Bone marrow (tissue), 2 donors: ENCODE measurements around the gene CCDC106.
A peak's percentile ranks its signal among the peaks of the same experiment; 100 is the strongest.

Experiments used
- DNase-seq, 2 donors: peaks; one replicate each; lab custom pipeline; 2025; lab: John Stamatoyannopoulos, UW

Gene CCDC106

DNA sequence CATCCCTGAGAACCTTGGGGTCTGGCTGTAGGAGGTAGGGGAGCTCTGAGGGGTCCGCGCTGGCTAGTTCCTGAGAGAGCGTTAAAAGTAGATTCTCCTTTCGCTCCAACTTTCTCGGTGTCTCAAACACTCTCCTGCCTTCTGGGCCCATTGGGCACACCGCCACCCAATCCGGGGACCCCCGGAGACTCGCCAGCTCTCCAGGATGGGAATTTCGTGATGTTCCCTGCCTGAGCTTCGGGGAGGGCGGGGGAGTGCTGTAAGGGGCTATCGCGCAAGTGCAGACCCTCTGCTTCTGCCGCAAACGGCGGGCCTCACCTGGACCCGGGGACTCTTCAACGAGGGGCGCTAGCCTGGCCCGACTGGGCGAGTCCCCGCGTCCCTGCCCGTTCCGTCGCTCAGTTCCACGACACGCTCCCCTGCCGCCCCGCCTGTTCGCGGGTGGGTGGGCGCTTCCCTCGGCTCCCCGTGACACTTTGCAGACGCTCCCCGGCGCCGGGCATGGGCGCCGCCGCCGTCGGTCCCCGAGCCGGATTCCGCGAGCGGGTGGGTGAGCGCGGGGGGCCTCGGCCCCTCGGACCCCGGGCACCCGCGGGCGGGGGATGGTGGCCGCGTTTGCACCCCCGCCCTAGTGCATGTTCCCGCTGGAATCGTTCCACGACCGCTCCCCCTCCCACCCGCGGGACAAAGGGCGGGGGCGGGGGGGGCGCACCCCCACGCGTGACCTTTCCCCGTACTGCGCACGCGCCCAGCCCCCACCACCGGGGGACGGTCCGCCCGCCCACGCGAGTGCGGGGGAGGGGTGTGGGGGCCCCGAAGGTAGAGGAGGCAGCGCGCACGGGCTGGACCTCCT is at the start of gene CCDC106:
Gene CCDC106, plus strand, starts transcription at position 481 of the 853 bp plus-strand sequence. CDS start 835 bp downstream, outside the sequence.
- peak in 1 of 2 donors; percentile 64 for DNase-seq

DNA sequence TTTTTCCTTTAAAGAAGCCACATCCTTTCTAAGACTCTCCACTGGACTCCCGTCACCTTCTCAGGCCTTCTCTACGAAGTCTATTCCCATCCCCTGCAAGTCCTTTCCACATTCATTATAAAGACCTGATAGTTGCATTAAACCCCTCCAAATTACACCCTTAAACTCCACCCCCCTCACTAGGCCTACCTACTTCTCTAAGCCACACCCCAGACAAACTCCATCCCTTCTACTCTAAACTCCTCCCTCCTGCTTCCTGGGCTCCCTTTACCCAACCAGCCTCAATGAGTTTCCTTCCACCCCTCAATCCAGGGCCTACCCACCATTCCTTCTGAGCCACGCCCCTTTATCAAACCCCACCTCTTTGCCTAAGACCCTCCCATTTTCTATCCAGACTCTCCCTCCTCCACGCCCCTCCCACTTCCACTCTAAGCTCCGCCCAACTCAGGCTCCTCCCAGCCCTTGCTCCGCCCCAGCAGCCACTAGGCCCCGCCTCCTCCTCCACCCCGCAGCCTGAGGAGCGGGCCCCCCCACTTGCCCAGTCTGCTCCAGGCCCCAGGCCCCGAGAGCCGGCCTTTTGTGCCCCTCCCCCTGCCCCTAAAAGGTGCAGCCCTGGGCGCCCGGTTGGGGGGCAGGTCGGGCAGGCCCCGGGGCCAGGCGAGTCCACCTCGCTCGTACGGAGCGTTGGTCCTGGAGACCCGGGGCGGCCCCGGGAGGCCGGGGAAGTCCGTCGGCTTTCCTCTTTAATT is 49.1 kb upstream of the CCDC106 start:
- peak; percentile 94 to 99 for DNase-seq

DNA sequence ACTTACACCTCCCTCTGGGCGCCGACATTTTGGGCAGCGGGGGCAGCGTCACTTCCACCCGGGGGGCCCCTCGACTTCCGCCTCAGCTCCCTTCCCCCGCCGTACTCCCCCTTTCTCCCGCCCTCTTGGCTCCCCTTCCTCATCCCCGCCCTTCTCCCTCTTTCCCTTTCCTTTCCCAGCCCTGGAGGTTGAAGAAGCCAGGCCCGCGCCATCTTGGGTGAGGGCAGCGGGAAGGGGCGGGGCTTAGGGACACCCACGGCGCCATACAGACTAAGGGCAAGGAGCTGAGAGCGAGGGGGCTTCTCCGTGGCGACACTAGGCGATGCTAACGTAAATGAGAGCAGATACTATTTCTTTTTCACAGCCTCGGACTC is 48.6 kb upstream of the CCDC106 start, which contains the start of gene FIZ1:
Gene FIZ1, minus strand, starts transcription at position 50 of the 374 bp plus-strand sequence. CDS start 1,652 bp downstream, outside the sequence.
- DNase-seq = peak; percentile 97 to 100

DNA sequence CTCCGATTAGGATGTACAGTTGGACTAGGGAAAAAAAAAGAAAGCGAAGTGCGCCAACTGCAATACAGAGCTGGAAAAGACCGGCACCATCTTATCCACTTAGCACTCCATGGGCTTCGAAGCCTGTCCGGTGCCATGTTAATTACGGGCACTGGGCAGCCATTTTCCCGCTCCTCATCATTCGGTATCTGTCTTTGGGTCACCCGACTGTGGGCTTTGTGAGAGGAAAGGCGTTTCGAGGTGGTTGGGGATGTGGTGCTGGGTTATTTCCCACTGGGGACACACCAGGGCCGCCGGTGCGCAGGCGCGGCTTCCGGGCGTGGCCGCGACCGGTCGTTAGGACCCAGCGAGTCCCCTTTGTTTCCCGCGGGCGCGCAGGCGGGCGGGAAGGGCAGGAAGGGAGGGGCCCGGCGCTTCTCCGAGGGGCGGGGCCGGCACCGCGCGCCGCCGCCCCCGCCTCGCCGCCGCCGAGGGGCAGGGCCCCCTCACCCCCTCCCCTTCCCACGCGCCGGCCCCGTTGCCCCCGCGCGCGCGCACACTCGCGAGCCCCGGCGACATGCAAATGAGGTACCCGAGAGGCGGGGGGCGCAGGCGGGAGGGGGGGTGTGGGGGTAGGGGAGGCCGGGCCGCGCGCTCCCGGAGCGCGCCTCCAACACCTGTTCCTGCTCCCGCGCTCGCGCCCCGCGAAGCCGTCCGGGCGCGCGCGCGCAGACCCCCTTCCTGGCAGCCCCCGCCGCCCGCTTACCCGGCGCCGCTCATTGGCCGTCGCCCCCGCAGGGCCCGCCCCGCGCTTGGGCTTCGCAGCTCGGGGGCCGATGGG is 48.0 kb upstream of the CCDC106 start, which contains the start of gene ZNF524:
Gene ZNF524, plus strand, starts transcription at position 447 of the 820 bp plus-strand sequence. CDS start 1,825 bp downstream, outside the sequence.
- peak; percentile 95 to 96 for DNase-seq

DNA sequence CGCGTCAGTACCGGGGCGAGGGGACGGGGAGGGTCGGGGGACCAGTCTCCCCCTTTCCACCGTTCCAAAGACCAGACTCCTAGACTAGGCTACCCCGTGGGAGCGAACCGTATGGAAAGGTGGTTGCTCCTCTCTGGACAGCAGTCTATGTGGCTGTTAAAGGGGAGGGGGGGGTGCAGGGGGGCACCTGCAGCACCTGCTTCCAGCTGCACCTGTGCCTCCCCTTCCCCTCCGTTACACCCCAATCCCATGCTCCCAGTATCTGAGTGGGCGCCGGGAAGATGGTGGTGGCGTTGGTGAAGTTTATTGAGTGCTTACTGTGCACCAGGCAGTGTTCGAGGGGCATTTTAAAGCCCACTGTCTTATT is 47.4 kb upstream of the CCDC106 start:
- no peak for DNase-seq

DNA sequence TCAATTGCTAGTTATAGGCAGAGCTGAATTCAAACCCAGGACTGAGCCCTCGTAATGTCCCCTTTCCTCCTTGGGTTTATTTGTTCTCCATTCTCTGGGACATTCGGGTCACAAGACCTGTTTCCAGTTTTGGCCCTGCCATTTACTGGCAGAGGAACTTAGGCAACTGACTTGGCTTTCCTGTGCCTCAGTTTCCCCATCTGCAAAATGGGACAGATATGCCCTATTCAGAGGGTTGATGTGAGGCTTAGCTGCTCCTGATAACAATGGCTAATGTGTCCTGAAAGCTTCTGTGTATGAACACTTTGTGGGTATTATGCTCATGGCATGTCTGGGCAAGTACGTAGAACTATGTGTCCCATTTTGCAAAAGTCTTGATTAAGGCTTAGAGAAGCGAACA is 46.9 kb upstream of the CCDC106 start:
- DNase-seq = no peak

DNA sequence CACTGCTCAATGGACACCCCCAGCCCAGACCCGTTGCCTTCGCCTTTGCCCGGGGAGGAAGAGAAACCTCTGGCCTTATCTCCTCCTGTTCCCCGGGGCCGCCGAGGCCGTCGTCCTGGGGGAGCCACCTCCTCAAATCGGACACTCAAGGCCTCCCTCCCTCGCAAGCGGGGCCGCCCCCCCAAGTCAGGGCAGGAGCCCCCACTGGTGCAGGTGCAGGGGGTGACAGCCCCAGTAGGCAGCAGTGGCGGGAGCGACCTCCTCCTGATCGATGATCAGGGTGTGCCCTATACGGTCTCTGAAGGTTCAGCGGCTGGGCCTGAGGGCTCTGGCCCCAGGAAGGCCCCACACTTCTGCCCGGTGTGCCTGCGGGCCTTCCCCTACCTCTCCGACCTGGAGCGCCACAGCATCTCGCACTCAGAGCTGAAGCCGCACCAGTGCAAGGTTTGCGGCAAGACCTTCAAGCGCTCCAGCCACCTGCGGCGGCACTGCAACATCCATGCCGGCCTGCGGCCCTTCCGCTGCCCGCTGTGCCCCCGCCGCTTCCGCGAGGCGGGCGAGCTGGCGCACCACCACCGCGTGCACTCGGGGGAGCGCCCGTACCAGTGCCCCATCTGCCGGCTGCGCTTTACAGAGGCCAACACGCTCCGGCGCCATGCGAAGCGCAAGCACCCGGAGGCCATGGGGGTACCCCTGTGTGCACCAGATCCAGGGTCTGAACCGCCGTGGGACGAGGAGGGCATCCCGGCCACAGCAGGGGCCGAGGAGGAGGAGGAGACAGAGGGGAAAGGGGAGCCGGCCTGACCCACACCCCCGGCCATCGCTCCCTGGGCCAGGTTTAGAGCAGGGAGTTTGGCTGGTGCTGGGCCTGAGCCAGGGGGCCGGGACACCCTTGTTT is 45.7 kb upstream of the CCDC106 start:
- no peak for DNase-seq

DNA sequence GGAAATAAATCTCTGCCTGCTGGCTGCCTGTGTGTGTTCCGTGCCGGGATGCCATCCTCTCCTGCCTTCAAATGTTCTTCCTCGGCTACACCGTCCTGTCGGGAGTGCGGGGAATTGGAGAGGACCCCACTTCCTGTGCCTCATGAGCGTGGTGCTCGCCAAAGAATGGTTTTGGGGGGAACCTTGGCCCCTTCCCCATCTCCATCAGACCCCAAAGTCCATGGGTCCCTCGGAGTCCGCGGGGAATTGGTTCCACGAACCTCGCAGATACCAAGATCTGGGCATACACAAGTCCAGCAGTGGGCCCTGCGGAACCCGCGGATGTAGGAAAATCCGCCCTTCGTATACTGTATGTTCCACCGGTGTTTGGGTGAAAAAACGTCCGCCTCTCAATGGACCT is 44.9 kb upstream of the CCDC106 start:
- DNase-seq = no peak

DNA sequence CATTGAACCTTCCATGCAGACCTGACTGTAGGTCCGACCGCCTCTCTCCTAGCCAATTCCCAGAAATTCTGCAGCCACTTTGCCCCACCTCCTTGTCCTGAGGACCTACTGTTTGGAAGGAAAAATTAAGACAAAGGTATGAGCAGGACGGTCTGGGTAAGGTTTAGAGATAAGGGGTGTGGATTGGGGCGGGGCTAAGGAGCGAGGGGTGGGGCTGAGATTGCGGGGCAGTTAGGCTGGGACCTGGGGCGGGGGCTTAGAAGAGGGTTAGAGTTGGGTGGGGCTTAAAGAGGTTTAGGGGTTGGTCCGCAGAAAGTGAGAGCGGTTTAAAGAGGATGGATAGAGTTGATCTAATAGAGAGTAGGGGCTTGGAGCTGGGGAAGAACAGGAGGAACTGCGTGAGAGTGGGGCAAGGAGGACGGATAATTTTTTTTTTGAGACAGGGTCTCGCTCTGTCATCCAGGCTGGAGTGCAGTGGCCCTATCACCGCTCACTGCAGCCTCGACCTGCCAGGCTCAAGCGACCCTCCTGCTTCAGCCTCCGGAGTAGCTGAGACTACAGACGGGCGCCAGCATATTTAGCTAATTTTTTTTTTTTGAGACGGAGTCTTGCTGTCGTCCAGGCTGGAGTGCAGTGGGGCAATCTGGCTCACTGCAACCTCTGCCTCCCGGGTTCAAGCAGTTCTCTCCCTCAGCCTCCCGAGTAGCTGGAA is 44.3 kb upstream of the CCDC106 start:
- no peak for DNase-seq

DNA sequence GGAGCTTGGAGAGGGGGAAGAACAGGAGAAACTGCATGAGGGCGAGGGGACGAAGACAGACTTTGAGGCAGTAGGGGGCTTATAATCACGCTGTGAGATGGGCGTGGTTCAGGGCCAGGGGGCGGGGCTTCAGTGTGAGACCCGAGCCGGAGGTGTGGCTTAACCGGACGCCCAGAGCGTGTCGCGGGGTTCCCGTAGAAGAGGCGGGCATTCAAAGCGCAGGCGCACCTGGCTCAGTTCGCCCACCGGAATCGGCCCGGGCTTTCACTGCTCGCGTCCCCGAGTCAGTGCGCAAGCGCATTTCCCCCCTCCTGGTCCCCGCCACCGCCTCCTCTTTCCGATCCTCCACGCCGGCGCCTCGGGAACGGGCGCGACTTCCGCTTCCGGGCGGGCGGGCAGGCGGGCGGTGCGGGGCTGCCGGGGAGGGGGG is 42.8 kb upstream of the CCDC106 start:
- peak; percentile 85 to 89 for DNase-seq

DNA sequence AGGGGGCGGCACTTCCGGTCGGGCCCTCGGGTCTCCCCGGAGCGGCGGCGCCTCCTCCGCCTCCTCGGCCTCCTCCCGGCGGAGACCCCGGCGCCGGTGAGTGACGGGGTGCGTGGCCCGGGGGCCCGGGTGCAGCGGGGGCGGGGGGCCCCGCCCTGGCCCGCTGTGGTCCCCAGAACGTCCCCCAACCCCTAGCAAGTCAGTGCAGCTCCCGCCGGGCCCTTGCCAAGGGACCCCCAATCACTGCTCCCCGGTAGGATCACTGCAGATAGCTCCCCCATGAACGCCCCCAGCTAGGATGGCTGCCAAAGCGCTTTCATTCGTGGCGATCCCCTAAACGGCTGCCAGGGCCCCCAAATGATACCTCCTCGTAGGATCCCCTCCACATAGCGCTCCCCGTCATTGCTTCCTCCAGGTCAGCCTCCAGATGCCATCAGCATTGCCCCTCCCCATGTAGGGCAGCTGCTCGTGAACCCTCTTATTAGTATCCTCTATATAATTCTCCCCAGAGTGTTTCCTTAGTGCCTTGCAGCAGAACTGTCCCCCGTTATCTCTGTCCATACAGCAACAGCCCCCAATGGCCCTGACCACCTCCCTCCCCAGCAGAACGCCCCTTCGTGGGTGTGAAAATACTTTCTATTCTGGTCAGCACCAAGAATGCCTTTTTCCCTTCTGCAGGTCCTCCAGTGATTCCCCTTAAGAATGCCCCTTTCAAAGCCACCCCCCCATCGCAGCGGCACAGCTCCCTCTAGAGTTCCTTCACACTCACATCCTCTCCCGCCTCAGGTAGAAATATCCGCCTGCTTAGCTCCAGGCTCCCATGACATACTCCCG is 42.2 kb upstream of the CCDC106 start, which contains the start of gene ZNF865:
Gene ZNF865, plus strand, starts transcription at position 11 of the 834 bp plus-strand sequence. CDS start 7,972 bp downstream, outside the sequence.
- peak; percentile 48 to 75 for DNase-seq

DNA sequence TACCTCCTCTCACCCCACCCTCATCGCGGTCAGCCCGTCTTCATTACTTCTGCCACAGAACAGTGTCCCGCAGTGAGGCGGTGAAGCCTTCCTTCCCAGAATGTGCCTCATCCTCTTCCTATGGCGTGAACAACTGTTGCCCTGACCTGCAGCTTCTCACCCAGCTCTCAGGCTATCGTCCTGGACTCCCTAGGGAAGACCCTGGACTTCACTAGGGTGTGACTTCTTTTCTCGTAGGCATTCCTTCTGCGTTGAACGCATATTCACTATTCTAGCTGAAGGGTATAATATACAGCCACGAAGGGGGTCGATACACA is 41.6 kb upstream of the CCDC106 start:
- DNase-seq = no peak

DNA sequence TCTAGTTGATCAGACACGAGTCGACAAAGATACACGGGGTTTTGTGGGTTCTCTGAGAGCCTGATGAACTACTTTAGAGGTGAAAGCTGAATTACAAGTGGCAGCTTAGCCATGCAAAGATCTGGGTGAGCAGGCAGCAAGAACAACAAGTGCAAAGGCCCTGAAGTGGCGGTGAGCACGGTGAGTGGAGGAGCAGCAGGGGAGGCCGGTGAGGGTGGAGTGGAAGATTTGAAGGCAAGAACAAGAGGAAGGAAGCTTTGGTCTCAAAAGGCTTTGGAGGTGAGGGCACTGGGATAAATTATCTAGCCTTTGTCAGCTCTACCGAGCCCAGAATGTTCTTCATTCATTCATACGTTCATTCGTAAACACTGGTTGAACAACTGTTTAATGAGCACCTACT is 41.2 kb upstream of the CCDC106 start:
- no peak for DNase-seq

DNA sequence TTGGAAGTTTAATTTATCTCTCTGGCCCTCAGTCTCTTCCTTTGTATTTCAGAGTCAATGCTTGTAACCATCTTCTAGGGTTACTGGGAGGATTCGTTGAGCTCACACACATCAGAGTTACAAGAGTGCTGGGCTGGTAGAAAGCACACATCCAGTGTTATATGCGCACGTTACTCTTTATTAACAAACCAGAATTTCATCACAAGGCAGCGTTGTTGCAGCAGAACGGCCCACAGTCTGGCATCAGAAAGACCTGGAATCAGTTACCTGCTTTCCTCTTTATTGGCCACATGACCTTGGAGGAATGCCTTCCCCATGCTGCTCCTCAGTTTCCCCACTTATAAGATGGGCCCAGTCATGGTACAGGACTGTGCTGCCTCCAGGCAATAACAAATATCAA is 38.7 kb upstream of the CCDC106 start:
- DNase-seq = no peak

DNA sequence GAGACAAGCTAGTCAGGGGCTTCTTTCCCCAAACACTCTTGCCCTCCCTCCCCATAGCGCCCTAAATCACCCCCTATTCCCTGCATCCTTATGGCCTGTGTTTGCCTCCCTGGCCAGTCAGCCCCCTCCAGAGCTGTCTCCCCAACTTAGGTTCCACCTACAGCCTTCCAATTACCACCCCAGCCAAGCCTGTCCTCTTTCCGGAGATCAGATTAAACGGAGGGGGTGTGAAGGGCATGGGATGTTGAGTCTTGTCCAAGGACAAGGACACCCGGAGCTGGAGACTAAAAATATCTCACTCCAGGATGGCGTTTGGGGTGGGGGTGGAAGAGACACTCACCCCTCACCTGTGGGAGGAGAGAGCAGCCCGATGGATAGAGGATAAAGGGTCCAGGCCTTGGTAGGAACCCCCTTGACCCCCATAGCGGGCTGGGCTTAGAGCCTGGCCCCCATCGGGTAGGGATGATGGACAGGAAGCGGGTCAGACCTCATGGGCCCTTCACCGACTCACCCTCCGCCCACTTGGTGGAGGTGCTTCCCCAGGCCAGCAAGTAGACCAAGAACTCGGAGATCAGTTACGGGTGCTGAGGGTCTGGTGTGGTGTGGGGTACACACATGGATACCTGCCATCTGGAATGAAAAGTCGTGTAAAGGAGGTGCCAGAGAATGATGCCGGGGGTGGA is 36.6 kb upstream of the CCDC106 start:
- DNase-seq = no peak

DNA sequence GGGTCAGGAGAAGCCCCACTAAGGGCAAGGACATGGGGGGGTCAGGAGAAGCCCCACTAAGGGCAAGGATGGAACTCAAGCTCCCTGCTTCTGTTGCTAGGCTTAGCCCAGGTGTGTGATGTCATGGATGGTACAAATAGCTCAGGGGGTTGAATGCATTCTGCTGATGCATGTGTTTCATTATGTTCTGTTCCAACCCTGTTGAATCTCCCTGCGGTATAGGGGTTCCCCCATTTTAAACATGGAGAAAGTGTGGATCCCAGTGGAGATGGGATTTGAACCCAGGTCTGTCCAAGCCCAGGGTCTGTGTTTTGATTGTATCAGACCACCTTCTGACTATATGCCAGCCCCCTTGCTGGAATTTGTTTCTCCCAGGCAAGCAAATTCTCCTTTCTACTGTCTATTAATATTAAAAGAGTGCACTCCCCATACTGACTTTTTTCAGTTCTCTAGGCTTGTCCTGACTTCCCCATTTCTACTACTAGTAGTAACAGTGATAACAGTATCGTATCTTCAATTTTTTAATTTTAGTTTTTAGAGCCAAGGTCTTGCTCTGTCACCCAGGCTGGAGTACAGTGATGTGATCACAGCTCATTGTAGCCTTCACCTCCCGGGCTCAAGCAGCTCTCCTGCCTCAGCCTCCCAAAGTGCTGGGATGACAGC is 35.9 kb upstream of the CCDC106 start:
- no peak for DNase-seq

DNA sequence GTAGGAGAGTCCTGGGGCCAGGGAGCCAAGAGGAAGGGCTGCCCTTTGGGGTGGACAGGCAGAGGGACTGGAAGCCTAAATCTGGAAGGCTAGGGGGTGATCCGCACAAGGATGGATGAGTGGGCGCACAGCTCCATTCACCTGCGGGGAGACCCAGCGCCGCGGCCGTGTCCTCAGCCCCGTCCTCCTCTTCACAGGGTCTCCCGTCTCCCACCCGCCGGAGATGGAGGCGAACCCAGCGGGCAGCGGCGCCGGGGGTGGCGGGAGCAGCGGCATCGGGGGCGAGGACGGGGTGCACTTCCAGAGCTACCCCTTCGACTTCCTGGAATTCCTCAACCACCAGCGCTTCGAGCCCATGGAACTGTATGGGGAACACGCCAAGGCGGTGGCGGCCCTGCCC is 34.6 kb upstream of the CCDC106 start:
- DNase-seq = no peak
